IPS-NIHi11 (cell line): ENCODE results near the gene TNIP1.

Experiments used
- DNase-seq: peaks from one replicate; pipeline ENCODE4 v3.0.0; 2012; ENCODE audit warnings: mixed read lengths, low spot score

Gene TNIP1

DNA sequence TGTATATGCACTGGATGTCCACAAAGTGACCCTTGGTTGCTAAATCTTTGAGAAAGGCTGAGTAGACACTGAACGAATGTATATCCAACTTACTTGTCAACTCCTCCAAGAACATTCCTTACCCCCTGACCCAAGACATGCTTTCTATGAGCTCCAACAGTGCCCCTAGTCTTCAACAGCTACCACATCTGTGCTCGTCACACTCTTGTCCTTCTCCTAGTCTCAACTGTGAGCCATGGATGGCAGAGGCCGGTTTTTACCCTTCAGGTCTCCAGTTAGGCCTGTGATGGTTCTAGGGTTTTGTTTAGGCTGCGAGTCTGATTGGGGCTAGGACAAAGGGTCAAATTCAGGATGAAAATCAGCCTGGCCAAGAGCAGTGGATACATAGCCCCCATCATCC is 79.4 kb downstream of the TNIP1 start:
- no peak for DNase-seq

- DNase-seq, result no peak
Observed at GRCh38 chr5:150999704-151000442, 81.0 kb downstream of the TNIP1 start.

DNA sequence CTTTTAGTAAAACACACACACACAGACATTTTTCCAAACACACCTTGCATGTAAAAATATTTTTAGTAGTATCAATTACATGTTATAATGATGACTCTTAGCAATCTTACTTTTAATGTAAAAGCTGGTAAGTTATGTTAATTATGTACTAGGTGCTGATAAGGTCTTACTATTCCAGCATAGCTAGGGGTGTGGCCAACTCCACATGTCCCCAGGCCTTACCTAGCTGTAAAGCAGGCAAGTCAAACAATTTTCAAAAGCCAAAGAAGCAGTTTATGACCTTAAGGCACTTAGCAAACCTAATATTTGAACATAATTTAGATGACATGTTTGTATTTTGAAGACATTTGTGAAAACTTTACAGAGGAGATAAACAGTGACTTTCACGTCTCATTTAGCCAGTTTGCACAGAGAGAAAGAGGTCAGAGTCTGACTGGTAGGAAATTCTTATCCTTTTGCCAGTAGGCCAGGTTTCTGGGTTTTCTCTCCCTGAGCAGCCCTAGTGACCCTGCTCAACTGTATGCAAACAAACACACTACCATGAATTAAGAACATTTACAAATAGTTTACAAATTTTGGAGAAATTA is 86.9 kb downstream of the TNIP1 start:
- no peak for DNase-seq

GRCh38 chr5:150993422-150993821 is 87.4 kb downstream of the TNIP1 start:
- DNase-seq, result no peak

- no peak for DNase-seq
Observed at GRCh38 chr5:150992705-150993104, 88.1 kb downstream of the TNIP1 start.

- peak; percentile 72 for DNase-seq
Observed at GRCh38 chr5:150989695-150990094, 91.1 kb downstream of the TNIP1 start.

GRCh38 chr5:150987746-150988145 is 93.1 kb downstream of the TNIP1 start:
- no peak for DNase-seq
